ENCODE measurements around the gene STK25. TPM values are rescaled to one million over a fixed set of nuclear protein-coding genes. Genes with fewer than 3 reads are reported as not detected.

Gene STK25
- polyA plus RNA-seq, 1 donor from 2014 or later: 580 TPM

GRCh38 chr2:241499146-241499965, 9.0 kb downstream of the STK25 start:
- Histone ChIP-seq H3K79me2 (replicated peaks; ENCODE audit: insufficient read depth, low read length) (no peaks in the 10 kb centered on the region), H3K4me3 (ENCODE audit: low read length) (no peak overlapping the region), H3K9me3 (ENCODE audit: low read length) (no peaks in the 10 kb centered on the region), H3K36me3 (ENCODE audit: insufficient read depth, low read length) (no peaks in the 10 kb centered on the region), H4K20me1 (ENCODE audit: insufficient read depth) (no peaks in the 10 kb centered on the region), H3K9me2 (ENCODE audit: insufficient read depth, low read length) (no peaks in the 10 kb centered on the region), H3K27ac (ENCODE audit: low read length) (no peak overlapping the region), H3K4me2 (ENCODE audit: low read length) (no peak overlapping the region), H3K9ac (ENCODE audit: low read length) (no peak overlapping the region), H2AFZ (ENCODE audit: low read depth, low read length) (no peak overlapping the region), H3K27me3 (ENCODE audit: insufficient read depth, low read depth, low read length) (no peaks in the 10 kb centered on the region), H3F3A (ENCODE audit: insufficient read depth, low read length, poor library complexity, severe bottlenecking) (no peaks in the 10 kb centered on the region)
- TF ChIP-seq EZH2 (IDR thresholded peaks at IDR 0.05; ENCODE audit: borderline replicate concordance, insufficient read depth, low read length, poor library complexity, severe bottlenecking): no peak
- no peak for TF ChIP-seq CTCF (IDR thresholded peaks at IDR 0.05; ENCODE audit: poor library complexity, severe bottlenecking)
- no peak for TF ChIP-seq RAD21 (conservative IDR thresholded peaks at IDR 0.05)
- TF ChIP-seq REST (IDR thresholded peaks at IDR 0.05; ENCODE audit: borderline replicate concordance): no peak
- TF ChIP-seq MXI1 (conservative IDR thresholded peaks at IDR 0.05; ENCODE audit: poor library complexity, severe bottlenecking): no peak
- TF ChIP-seq SMC3 (conservative IDR thresholded peaks at IDR 0.05; ENCODE audit: poor library complexity): no peak
- no peak for TF ChIP-seq POLR2AphosphoS5 (IDR thresholded peaks at IDR 0.05)
- no peak for TF ChIP-seq EP300 (conservative IDR thresholded peaks at IDR 0.05; ENCODE audit: poor library complexity, severe bottlenecking)
- TF ChIP-seq TAF1 (IDR thresholded peaks at IDR 0.05; ENCODE audit: low read depth): no peak

- no peaks in the 10 kb centered on the region for H3K36me3 ChIP-seq (ENCODE audit: insufficient read depth, low read length)
- no peak overlapping the region for H3K27ac ChIP-seq (ENCODE audit: low read length)
- H3K9me2 ChIP-seq (ENCODE audit: insufficient read depth, low read length): no peaks in the 10 kb centered on the region
These were observed 10.0 kb downstream of the STK25 start for GRCh38 chr2:241498115-241499070.

More at GRCh38 chr2:241498115-241499070, 10.0 kb downstream of the STK25 start:
- no peaks in the 10 kb centered on the region for H3K9me3 ChIP-seq (ENCODE audit: low read length)
- no peaks in the 10 kb centered on the region for H3K79me2 ChIP-seq (replicated peaks; ENCODE audit: insufficient read depth, low read length)
- no peak overlapping the region for H3K4me3 ChIP-seq (ENCODE audit: low read length)
- no peaks in the 10 kb centered on the region for H3K27me3 ChIP-seq (ENCODE audit: insufficient read depth, low read depth, low read length)
- no peak overlapping the region for H2AFZ ChIP-seq (ENCODE audit: low read depth, low read length)
- no peaks in the 10 kb centered on the region for H4K20me1 ChIP-seq (ENCODE audit: insufficient read depth)
- H3K4me2 ChIP-seq (ENCODE audit: low read length): no peak overlapping the region
- TF ChIP-seq TAF1 (IDR thresholded peaks at IDR 0.05; ENCODE audit: low read depth) (no peak), RAD21 (conservative IDR thresholded peaks at IDR 0.05) (no peak), SMC3 (conservative IDR thresholded peaks at IDR 0.05; ENCODE audit: poor library complexity) (no peak), POLR2AphosphoS5 (IDR thresholded peaks at IDR 0.05) (no peak), CTCF (IDR thresholded peaks at IDR 0.05; ENCODE audit: poor library complexity, severe bottlenecking) (no peak), MXI1 (conservative IDR thresholded peaks at IDR 0.05; ENCODE audit: poor library complexity, severe bottlenecking) (no peak), REST (IDR thresholded peaks at IDR 0.05; ENCODE audit: borderline replicate concordance) (no peak), EP300 (conservative IDR thresholded peaks at IDR 0.05; ENCODE audit: poor library complexity, severe bottlenecking) (no peak), EZH2 (IDR thresholded peaks at IDR 0.05; ENCODE audit: borderline replicate concordance, insufficient read depth, low read length, poor library complexity, severe bottlenecking) (no peak)
- no peaks in the 10 kb centered on the region for H3F3A ChIP-seq (ENCODE audit: insufficient read depth, low read length, poor library complexity, severe bottlenecking)
- H3K9ac ChIP-seq (ENCODE audit: low read length): no peak overlapping the region
